Upper lobe of left lung (tissue), 6 donors: ENCODE measurements around the gene DNAJC16. TPM values are rescaled to one million over a fixed set of nuclear protein-coding genes. Genes with fewer than 3 reads are reported as not detected.

Experiments used
- ATAC-seq, 2 donors: fragments of 200-7000 bp; cut with Tn5 transposase; one replicate each; pipeline ENCODE4 v1.9.1; 2022; ENCODE audit warnings: mild to moderate bottlenecking in 2 of 2, moderate library complexity in 2 of 2; ENCODE audit not compliant: low FRiP score in 2 of 2
- DNase-seq, 2 donors: peaks; one replicate each; pipeline ENCODE4 v3.0.0-alpha.2; 2019 to 2020
- H3K27ac ChIP-seq, 4 donors: fragments of 200-600 bp; sonication (generic); one replicate each; pipeline ENCODE4 v1.5.1; 2016 to 2019
- H3K27me3 ChIP-seq, 4 donors: fragments of 200-600 bp; sonication (generic); one replicate each; pipeline ENCODE4 v1.5.1; 2017 to 2019
- H3K36me3 ChIP-seq, 4 donors: fragments of 200-600 bp; sonication (generic); one replicate each; pipeline ENCODE4 v1.5.1; 2016 to 2019
- H3K4me1 ChIP-seq, 4 donors: fragments of 200-600 bp; sonication (generic); one replicate each; pipeline ENCODE4 v1.5.1; 2018 to 2019
- H3K4me3 ChIP-seq, 4 donors: fragments of 200-600 bp; sonication (generic); one replicate each; pipeline ENCODE4 v1.5.1; 2017 to 2019; ENCODE audit warnings: mild to moderate bottlenecking in 2 of 4, moderate library complexity in 1 of 4
- H3K9me3 ChIP-seq, 4 donors: fragments of 200-600 bp; sonication (generic); one replicate each; pipeline ENCODE4 v1.5.1; 2018 to 2019
- CTCF ChIP-seq, 6 experiments: fragments of 450-650 bp in 4 of 6; fragments of 200-600 bp in 2 of 6; sonication (generic) in 2 of 6; IDR thresholded peaks; one replicate each; pipeline ENCODE4 v1.5.1; 2016 to 2019; ENCODE audit warnings: antibody characterized with exemption in 6 of 6
- EP300 ChIP-seq, 4 donors: sonication (generic); formaldehyde crosslinking; IDR thresholded peaks; one replicate each; pipeline ENCODE4 v1.5.1; 2017; ENCODE audit warnings: antibody characterized with exemption in 4 of 4, control low read depth in 2 of 4
- POLR2A ChIP-seq, 4 donors: fragments of 450-650 bp; IDR thresholded peaks; one replicate each; pipeline ENCODE4 v1.5.1; 2016 to 2017; ENCODE audit warnings: antibody characterized with exemption in 4 of 4, mild to moderate bottlenecking in 2 of 4
- POLR2AphosphoS5 ChIP-seq, 2 donors: sonication (generic); formaldehyde crosslinking; IDR thresholded peaks; one replicate each; pipeline ENCODE4 v1.5.1; 2017; ENCODE audit warnings: antibody characterized with exemption in 2 of 2
- WGBS, 2 donors: methylation state at CpG; one replicate each; pipeline ENCODE4 v1.1.5; 2017 to 2018; 5-methylcytosine and 5-hydroxymethylcytosine counted together
- total RNA-seq, 6 donors: library from RNA; depleted of rRNA in 4 of 6; stranded (reverse); fragments of >200 nt in 4 of 6; gene quantifications; one replicate each; pipeline versions ENCODE4 v1.1.0 to v1.2.1, GENCODE V29; 2016 to 2021
- donor health status: DM: no; HTN: no; CAD: no; lungs with moderate emphysema.
- donor health status: DM: no; HTN: yes; CAD: no; lungs with severe emphysema.

Gene DNAJC16
- total RNA-seq, 6 donors from 2014 or later, result 12.7 to 23.0 (median 17.1) TPM

- no peak overlapping the region for H3K27ac ChIP-seq
- ATAC-seq (no peak), DNase-seq (no peak)
- no peak overlapping the region for H3K4me3 ChIP-seq
- TF ChIP-seq POLR2AphosphoS5 (IDR thresholded peaks at IDR 0.05) (no peak), EP300 (IDR thresholded peaks at IDR 0.05) (no peak), CTCF (IDR thresholded peaks at IDR 0.05) (no peak), POLR2A (IDR thresholded peaks at IDR 0.05) (no peak)
- peaks cover 30 to 72% (median 56%) of the 10 kb centered on the region in 4 donors for H3K36me3 ChIP-seq
- WGBS, 2 donors, result 94 to 96% methylated on average over 17 to 18 of the region's 18 CpGs
- no peaks in the 10 kb centered on the region for H3K4me1 ChIP-seq
- no peaks in the 10 kb centered on the region for H3K27me3 ChIP-seq
- no peaks in the 10 kb centered on the region for H3K9me3 ChIP-seq
Measured at GRCh38 chr1:15568387-15569073, 41.9 kb downstream of the DNAJC16 start.

GRCh38 chr1:15570861-15571260 lies 44.2 kb downstream of the DNAJC16 start:
- H3K27ac ChIP-seq, result no peak overlapping the region
- no peak overlapping the region for H3K4me3 ChIP-seq
- no peak for DNase-seq
- no peak for TF ChIP-seq POLR2A (IDR thresholded peaks at IDR 0.05)
- TF ChIP-seq POLR2AphosphoS5 (IDR thresholded peaks at IDR 0.05), result no peak
- no peak for TF ChIP-seq CTCF (IDR thresholded peaks at IDR 0.05)
- no peak for TF ChIP-seq EP300 (IDR thresholded peaks at IDR 0.05)
- H3K4me1 ChIP-seq, result no peaks in the 10 kb centered on the region
- ATAC-seq, result no peak
- H3K36me3 ChIP-seq, result peaks cover 24 to 55% (median 34%) of the 10 kb centered on the region in 4 donors
- WGBS, 2 donors, result 86 to 91% methylated on average over 1 of the region's 1 CpG
- no peaks in the 10 kb centered on the region for H3K27me3 ChIP-seq
- no peaks in the 10 kb centered on the region for H3K9me3 ChIP-seq

- ATAC-seq, result no peak
- TF ChIP-seq CTCF (IDR thresholded peaks at IDR 0.05) (no peak), POLR2A (IDR thresholded peaks at IDR 0.05) (no peak), POLR2AphosphoS5 (IDR thresholded peaks at IDR 0.05) (no peak), EP300 (IDR thresholded peaks at IDR 0.05) (no peak)
- Histone ChIP-seq H3K27ac (no peak overlapping the region), H3K4me3 (no peak overlapping the region), H3K27me3 (no peaks in the 10 kb centered on the region), H3K36me3 (peaks cover 20 to 51% (median 30%) of the 10 kb centered on the region in 4 donors), H3K9me3 (no peaks in the 10 kb centered on the region), H3K4me1 (no peaks in the 10 kb centered on the region)
- DNase-seq, result no peak
Measured at GRCh38 chr1:15571266-15571665, 44.6 kb downstream of the DNAJC16 start.

- no peak overlapping the region for H3K27ac ChIP-seq
- H3K36me3 ChIP-seq, result peaks cover 4 to 29% (median 9%) of the 10 kb centered on the region in 4 donors
- H3K4me3 ChIP-seq, result no peak overlapping the region
- ATAC-seq, result peak in 1 of 2 donors; percentile 8
- H3K4me1 ChIP-seq, result no peaks in the 10 kb centered on the region
- 87 to 91% methylated on average over 9 of the region's 9 CpGs for WGBS, 2 donors
- no peak for DNase-seq
- no peak for TF ChIP-seq POLR2A (IDR thresholded peaks at IDR 0.05)
- no peak for TF ChIP-seq EP300 (IDR thresholded peaks at IDR 0.05)
- no peak for TF ChIP-seq POLR2AphosphoS5 (IDR thresholded peaks at IDR 0.05)
- no peak for TF ChIP-seq CTCF (IDR thresholded peaks at IDR 0.05)
- H3K9me3 ChIP-seq, result no peaks in the 10 kb centered on the region
- H3K27me3 ChIP-seq, result no peaks in the 10 kb centered on the region
Measured at GRCh38 chr1:15573477-15573876, 46.8 kb downstream of the DNAJC16 start.

GRCh38 chr1:15574741-15575140 lies 48.1 kb downstream of the DNAJC16 start:
- TF ChIP-seq CTCF (IDR thresholded peaks at IDR 0.05), result no peak
- TF ChIP-seq POLR2A (IDR thresholded peaks at IDR 0.05), result no peak
- TF ChIP-seq POLR2AphosphoS5 (IDR thresholded peaks at IDR 0.05), result no peak
- no peak for TF ChIP-seq EP300 (IDR thresholded peaks at IDR 0.05)
- Histone ChIP-seq H3K27ac (no peak overlapping the region), H3K36me3 (peaks cover 0 to 16% (median 3%) of the 10 kb centered on the region in 4 donors), H3K27me3 (no peaks in the 10 kb centered on the region), H3K4me3 (no peak overlapping the region), H3K4me1 (peaks cover 3 to 10% (median 6%) of the 10 kb centered on the region in 4 donors), H3K9me3 (no peaks in the 10 kb centered on the region)
- 80 to 96% methylated on average over 6 of the region's 6 CpGs for WGBS, 2 donors
- DNase-seq, result no peak
- ATAC-seq, result no peak
